ENCODE data around the gene APC.

Gene APC

GRCh38 chr5:112793201-112793600 is 55.5 kb downstream of the APC start:
- TF ChIP-seq SP1 (IDR thresholded peaks at IDR 0.05), result no peak
- no peak for TF ChIP-seq L3MBTL2 (conservative IDR thresholded peaks at IDR 0.05)
- no peak for TF ChIP-seq FOXM1 (IDR thresholded peaks at IDR 0.05; ENCODE audit: borderline replicate concordance)
- TF ChIP-seq BHLHE40 (IDR thresholded peaks at IDR 0.05; ENCODE audit: borderline replicate concordance), result no peak
- TF ChIP-seq ARNT (IDR thresholded peaks at IDR 0.05), result no peak
- no peak for TF ChIP-seq NFRKB (IDR thresholded peaks at IDR 0.05)
- no peak for TF ChIP-seq TARDBP (IDR thresholded peaks at IDR 0.05)
- TF ChIP-seq ZNF384 (IDR thresholded peaks at IDR 0.05), result no peak
- no peak for TF ChIP-seq HDGF (IDR thresholded peaks at IDR 0.05; ENCODE audit: borderline replicate concordance)
- no peak for TF ChIP-seq FOXK2 (IDR thresholded peaks at IDR 0.05)
- TF ChIP-seq SUZ12 (IDR thresholded peaks at IDR 0.05), result no peak
- no peak for TF ChIP-seq CTBP1 (IDR thresholded peaks at IDR 0.05; ENCODE audit: borderline replicate concordance)
- TF ChIP-seq, protein P1, sequence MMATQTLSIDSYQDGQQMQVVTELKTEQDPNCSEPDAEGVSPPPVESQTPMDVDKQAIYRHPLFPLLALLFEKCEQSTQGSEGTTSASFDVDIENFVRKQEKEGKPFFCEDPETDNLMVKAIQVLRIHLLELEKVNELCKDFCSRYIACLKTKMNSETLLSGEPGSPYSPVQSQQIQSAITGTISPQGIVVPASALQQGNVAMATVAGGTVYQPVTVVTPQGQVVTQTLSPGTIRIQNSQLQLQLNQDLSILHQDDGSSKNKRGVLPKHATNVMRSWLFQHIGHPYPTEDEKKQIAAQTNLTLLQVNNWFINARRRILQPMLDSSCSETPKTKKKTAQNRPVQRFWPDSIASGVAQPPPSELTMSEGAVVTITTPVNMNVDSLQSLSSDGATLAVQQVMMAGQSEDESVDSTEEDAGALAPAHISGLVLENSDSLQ (IDR thresholded peaks at IDR 0.05), result no peak
- TF ChIP-seq ELF4 (IDR thresholded peaks at IDR 0.05), result no peak
- TF ChIP-seq FOXA1 (IDR thresholded peaks at IDR 0.05), result no peak
- ChIA-PET CTCF (no interaction called here), POLR2A (no interaction called here)

GRCh38 chr5:112794410-112794809 is 56.7 kb downstream of the APC start:
- ChIA-PET POLR2A (no interaction called here), CTCF (no interaction called here)
- DNase-seq (ENCODE audit: extremely low spot score), result no peak
- TF ChIP-seq BHLHE40 (IDR thresholded peaks at IDR 0.05; ENCODE audit: borderline replicate concordance) (no peak), ARNT (IDR thresholded peaks at IDR 0.05) (no peak), TARDBP (IDR thresholded peaks at IDR 0.05) (no peak), HDGF (IDR thresholded peaks at IDR 0.05; ENCODE audit: borderline replicate concordance) (no peak), FOXM1 (IDR thresholded peaks at IDR 0.05; ENCODE audit: borderline replicate concordance) (no peak), LEF1 (IDR thresholded peaks at IDR 0.05; ENCODE audit: borderline replicate concordance) (no peak), FOXK2 (IDR thresholded peaks at IDR 0.05) (no peak), SP1 (IDR thresholded peaks at IDR 0.05) (no peak), ELF4 (IDR thresholded peaks at IDR 0.05) (no peak), NFRKB (IDR thresholded peaks at IDR 0.05) (no peak)

More at GRCh38 chr5:112793201-112793600, 55.5 kb downstream of the APC start:
- DNase-seq (ENCODE audit: extremely low spot score), result no peak

- DNase-seq (ENCODE audit: extremely low spot score), result no peak
- ChIA-PET POLR2A (no interaction called here), CTCF (no interaction called here)
- no peak for TF ChIP-seq BHLHE40 (IDR thresholded peaks at IDR 0.05; ENCODE audit: borderline replicate concordance)
- no peak for TF ChIP-seq NFRKB (IDR thresholded peaks at IDR 0.05)
- no peak for TF ChIP-seq CTBP1 (IDR thresholded peaks at IDR 0.05; ENCODE audit: borderline replicate concordance)
- TF ChIP-seq SUZ12 (IDR thresholded peaks at IDR 0.05), result no peak
- no peak for TF ChIP-seq L3MBTL2 (conservative IDR thresholded peaks at IDR 0.05)
- TF ChIP-seq SP1 (IDR thresholded peaks at IDR 0.05), result no peak
- TF ChIP-seq FOXK2 (IDR thresholded peaks at IDR 0.05), result no peak
- no peak for TF ChIP-seq HDGF (IDR thresholded peaks at IDR 0.05; ENCODE audit: borderline replicate concordance)
- TF ChIP-seq, protein P1 (IDR thresholded peaks at IDR 0.05), result no peak
- TF ChIP-seq FOXM1 (IDR thresholded peaks at IDR 0.05; ENCODE audit: borderline replicate concordance), result no peak
Observed at GRCh38 chr5:112795342-112795741, 57.7 kb downstream of the APC start.

DNA sequence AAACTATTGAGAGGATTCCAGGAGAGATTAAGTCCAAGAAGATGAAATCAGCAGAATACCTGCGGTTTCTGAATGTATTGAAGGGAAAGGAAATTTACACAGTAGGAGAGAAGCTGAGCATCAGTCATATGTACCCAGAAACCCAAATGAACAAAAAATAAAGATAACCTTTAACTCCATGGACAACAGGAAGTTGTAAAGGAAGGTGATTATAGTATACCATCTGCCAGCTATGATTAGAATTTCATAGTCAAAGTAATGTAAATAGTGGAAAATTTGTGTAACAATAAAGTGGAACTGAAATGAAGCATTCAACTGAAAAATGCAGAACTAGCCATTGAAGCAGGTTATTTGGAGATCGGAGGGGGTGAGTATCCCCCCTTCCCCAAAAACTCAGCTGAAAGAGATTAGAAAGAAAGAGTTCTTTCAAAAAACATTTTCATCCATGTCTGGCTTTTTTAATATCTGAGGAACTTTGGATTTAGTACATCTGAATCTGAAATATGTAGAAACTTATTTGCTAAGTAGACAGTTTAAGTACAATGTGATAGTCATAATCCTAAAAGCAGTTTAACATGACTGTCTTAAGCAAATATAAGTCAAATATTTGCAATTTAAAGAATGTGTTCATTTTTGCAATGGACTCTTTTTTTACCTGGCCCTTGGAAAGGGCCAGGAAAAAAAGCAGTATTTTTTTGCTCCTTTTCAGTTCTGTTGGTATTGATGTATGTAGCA is 58.4 kb downstream of the APC start:
- POLR2A ChIA-PET, result no interaction called here
- TF ChIP-seq NFRKB (IDR thresholded peaks at IDR 0.05) (no peak), ZNF384 (IDR thresholded peaks at IDR 0.05) (no peak), LEF1 (IDR thresholded peaks at IDR 0.05; ENCODE audit: borderline replicate concordance) (no peak), ARNT (IDR thresholded peaks at IDR 0.05) (no peak), HDGF (IDR thresholded peaks at IDR 0.05; ENCODE audit: borderline replicate concordance) (no peak), CTBP1 (IDR thresholded peaks at IDR 0.05; ENCODE audit: borderline replicate concordance) (no peak), FOXK2 (IDR thresholded peaks at IDR 0.05) (no peak), TARDBP (IDR thresholded peaks at IDR 0.05) (no peak), ELF4 (IDR thresholded peaks at IDR 0.05) (no peak), FOXM1 (IDR thresholded peaks at IDR 0.05; ENCODE audit: borderline replicate concordance) (no peak), BHLHE40 (IDR thresholded peaks at IDR 0.05; ENCODE audit: borderline replicate concordance) (no peak), SUZ12 (IDR thresholded peaks at IDR 0.05) (no peak), FOXA1 (IDR thresholded peaks at IDR 0.05) (no peak)
- TF ChIP-seq, protein P1 (IDR thresholded peaks at IDR 0.05), result no peak
- no peak for DNase-seq (ENCODE audit: extremely low spot score)
- CTCF ChIA-PET, result no interaction called here

DNA sequence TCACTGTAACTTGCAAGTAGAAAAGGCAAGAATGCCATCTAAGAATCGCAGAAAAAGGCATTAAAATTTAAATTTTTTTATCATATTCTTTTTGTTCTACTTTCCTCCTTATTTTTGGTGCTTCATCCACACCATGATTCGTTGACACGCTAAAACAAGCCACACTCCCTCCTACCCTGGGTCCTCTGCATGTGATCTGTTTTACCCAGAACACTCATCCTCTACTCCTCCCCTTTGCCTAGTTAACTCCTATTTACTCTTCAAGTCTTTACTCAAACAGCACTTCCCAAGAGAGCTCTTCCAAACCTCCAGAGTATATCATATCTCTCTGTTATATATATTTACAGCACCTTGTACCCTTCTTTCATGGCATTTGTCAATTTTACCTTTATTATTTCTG is 62.0 kb downstream of the APC start:
- ChIA-PET POLR2A (no interaction called here), CTCF (no interaction called here)
- no peak for DNase-seq (ENCODE audit: extremely low spot score)
- TF ChIP-seq FOXK2 (IDR thresholded peaks at IDR 0.05) (no peak), HDGF (IDR thresholded peaks at IDR 0.05; ENCODE audit: borderline replicate concordance) (no peak), NFRKB (IDR thresholded peaks at IDR 0.05) (no peak), TARDBP (IDR thresholded peaks at IDR 0.05) (no peak), ZNF384 (IDR thresholded peaks at IDR 0.05) (no peak), ARNT (IDR thresholded peaks at IDR 0.05) (no peak), BHLHE40 (IDR thresholded peaks at IDR 0.05; ENCODE audit: borderline replicate concordance) (no peak), FOXM1 (IDR thresholded peaks at IDR 0.05; ENCODE audit: borderline replicate concordance) (no peak), FOXA1 (IDR thresholded peaks at IDR 0.05) (no peak)
- TF ChIP-seq, protein P1 (IDR thresholded peaks at IDR 0.05), result no peak

Measured in HEK293T (cell line).